HCT116 (cell line): Measurements from ENCODE around the gene CTDNEP1.

ENCODE experiments used
- CTCF ChIP-seq, 3 experiments: fragments of 200-600 bp in 1 of 3; sonication (generic) in 1 of 3; IDR thresholded peaks in 2 of 3; conservative IDR thresholded peaks in 1 of 3; 2 replicates each; pipeline ENCODE4 v1.5.1; 2012 to 2017; ENCODE audit warnings: low read depth in 2 of 3, low read length in 2 of 3, antibody characterized with exemption in 1 of 3, borderline replicate concordance in 1 of 3, control low read depth in 1 of 3, mild to moderate bottlenecking in 1 of 3, mixed read lengths in 1 of 3, mixed run types in 1 of 3, moderate library complexity in 1 of 3; ENCODE audit not compliant: insufficient read depth in 1 of 3
- EZH2 ChIP-seq: fragments of 200-600 bp; sonication (generic); IDR thresholded peaks from 2 replicates; pipeline ENCODE4 v1.6.1; 2017; ENCODE audit warnings: antibody characterized with exemption, mixed run types
- POLR2AphosphoS5 ChIP-seq: IDR thresholded peaks from 2 replicates; pipeline ENCODE4 v1.6.1; 2011; ENCODE audit warnings: mild to moderate bottlenecking, low read depth, low read length, moderate library complexity
- SP1 ChIP-seq: IDR thresholded peaks from 2 replicates; pipeline ENCODE4 v1.6.1; 2012; ENCODE audit warnings: low read depth
- ZNF274 ChIP-seq: fragments of 200-500 bp; sonication (Bioruptor generic); IDR thresholded peaks from 2 replicates; pipeline ENCODE4 v1.6.1; 2014; ENCODE audit warnings: mild to moderate bottlenecking, low read depth, low read length, inconsistent platforms

DNA sequence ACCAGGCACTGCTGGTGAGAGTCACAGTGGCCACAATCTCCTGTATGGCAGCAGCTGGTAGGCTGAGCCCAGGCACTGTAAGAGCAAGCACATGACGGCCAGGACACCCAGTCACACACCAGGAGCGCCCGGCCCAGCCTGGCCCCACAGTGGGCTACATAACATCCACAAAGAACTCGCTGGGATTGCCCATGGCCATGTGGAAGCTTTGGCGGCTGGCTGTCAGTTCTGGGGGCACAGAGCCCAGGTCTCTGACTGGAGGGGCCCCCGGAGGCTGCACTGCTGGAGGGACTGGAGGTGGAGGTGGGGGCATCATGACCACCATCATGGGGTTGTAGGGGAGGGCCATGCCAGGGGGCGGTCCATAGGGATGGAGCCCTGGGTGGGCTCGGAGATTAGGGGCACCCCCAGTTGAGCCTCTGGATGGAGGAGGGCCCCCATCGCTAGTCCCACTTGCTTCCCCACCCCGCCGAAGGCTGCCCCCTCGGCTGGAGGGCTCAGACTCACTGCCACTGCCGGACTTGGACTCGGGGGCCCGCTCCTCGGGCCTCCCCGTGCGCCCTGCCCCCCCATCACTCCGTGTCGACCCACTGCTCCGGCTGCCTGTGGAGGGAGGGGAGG is 25.7 kb downstream of the CTDNEP1 start:
- no peak for TF ChIP-seq ZNF274
- no peak for TF ChIP-seq CTCF (IDR thresholded peaks at IDR 0.05 in 2 of 3, conservative IDR thresholded peaks at IDR 0.05 in 1 of 3; ENCODE audit: borderline replicate concordance in 1 of 3, insufficient read depth in 1 of 3, low read depth in 2 of 3, low read length in 2 of 3)
- no peak for TF ChIP-seq POLR2AphosphoS5
- no peak for TF ChIP-seq SP1
- no peak for TF ChIP-seq EZH2
